ENCODE results near the gene TMOD1. TPM values are rescaled to one million over a fixed set of nuclear protein-coding genes. Genes with fewer than 3 reads are reported as not detected.
A peak's percentile ranks its signal among the peaks of the same experiment; 100 is the strongest.

TMOD1 gene
- total RNA-seq, 4 donors from 2014 or later = 33.4 to 38.6 (median 37.0) TPM

GRCh38 chr9:97555164-97555563, 53.7 kb downstream of the TMOD1 start:
- peak overlapping the region; percentile 97 to 98 (median 97) for H3K27ac ChIP-seq
- H3K36me3 ChIP-seq = no peaks in the 10 kb centered on the region
- H3K27me3 ChIP-seq = no peaks in the 10 kb centered on the region
- H3K9me3 ChIP-seq = no peaks in the 10 kb centered on the region
- peak; percentile 32 to 35 for DNase-seq
- WGBS, 2 donors = 75 to 79% methylated on average over 15 of the region's 15 CpGs
- H3K4me1 ChIP-seq = peaks cover 46 to 47% of the 10 kb centered on the region in 2 donors
- intact Hi-C loops (cut with DNase I) = no loop called here
- TF ChIP-seq POLR2A (IDR thresholded peaks at IDR 0.05) (peak in 1 of 2 donors; percentile 22), CTCF (IDR thresholded peaks at IDR 0.05) (no peak)
- H3K4me3 ChIP-seq (replicated peaks in 1 of 3) = no peak overlapping the region

- Histone ChIP-seq H3K4me3 (replicated peaks in 1 of 3) (no peak overlapping the region), H3K4me1 (peaks cover 52 to 56% of the 10 kb centered on the region in 2 donors), H3K9me3 (no peaks in the 10 kb centered on the region), H3K27me3 (no peaks in the 10 kb centered on the region), H3K36me3 (no peaks in the 10 kb centered on the region), H3K27ac (peak overlapping the region; percentile 97 to 98 (median 97))
- no peak for DNase-seq
- intact Hi-C loops (cut with DNase I) = no loop called here
- WGBS, 2 donors = 95% methylated on average over 10 of the region's 10 CpGs
- TF ChIP-seq POLR2A (IDR thresholded peaks at IDR 0.05) = no peak
- TF ChIP-seq CTCF (IDR thresholded peaks at IDR 0.05) = no peak
These were observed 54.7 kb downstream of the TMOD1 start for GRCh38 chr9:97556036-97556720.

- WGBS, 2 donors = 61 to 63% methylated on average over 15 of the region's 15 CpGs
- intact Hi-C loops (cut with DNase I) = no loop called here
- no peaks in the 10 kb centered on the region for H3K27me3 ChIP-seq
- no peaks in the 10 kb centered on the region for H3K9me3 ChIP-seq
- DNase-seq = peak; percentile 79 to 86
- peak overlapping the region; percentile 97 to 98 (median 97) for H3K27ac ChIP-seq
- peak in 3 of 6 experiments; percentile 18 to 28 (median 26) for TF ChIP-seq CTCF (IDR thresholded peaks at IDR 0.05)
- TF ChIP-seq POLR2A (IDR thresholded peaks at IDR 0.05) = peak in 1 of 2 donors; percentile 55
- H3K4me1 ChIP-seq = peaks cover 60 to 64% of the 10 kb centered on the region in 2 donors
- no peak overlapping the region for H3K4me3 ChIP-seq (replicated peaks in 1 of 3)
- H3K36me3 ChIP-seq = no peaks in the 10 kb centered on the region
These were observed 55.5 kb downstream of the TMOD1 start for GRCh38 chr9:97556721-97557605.

GRCh38 chr9:97557606-97558095, 56.2 kb downstream of the TMOD1 start:
- H3K4me3 ChIP-seq (replicated peaks in 1 of 3) = no peak overlapping the region
- peak overlapping the region; percentile 97 to 98 (median 97) for H3K27ac ChIP-seq
- H3K4me1 ChIP-seq = peaks cover 65 to 71% of the 10 kb centered on the region in 2 donors
- TF ChIP-seq POLR2A (IDR thresholded peaks at IDR 0.05) = peak in 1 of 2 donors; percentile 68
- TF ChIP-seq CTCF (IDR thresholded peaks at IDR 0.05) = peak in 1 of 6 experiments; percentile 12
- DNase-seq = peak; percentile 85 to 89
- H3K36me3 ChIP-seq = no peaks in the 10 kb centered on the region
- intact Hi-C loops (cut with DNase I) = no loop called here
- H3K9me3 ChIP-seq = no peaks in the 10 kb centered on the region
- WGBS, 2 donors = 8 to 18% methylated on average over 7 of the region's 7 CpGs
- no peaks in the 10 kb centered on the region for H3K27me3 ChIP-seq

Measured in thyroid gland (tissue), 4 donors.